A673 (cell line): ENCODE results near the gene PARD3.

Source experiments
- EZH2 ChIP-seq: fragments of 200-600 bp; sonication (generic); IDR thresholded peaks from 2 replicates; pipeline ENCODE4 v1.6.1; 2017; ENCODE audit warnings: borderline replicate concordance, low read depth, mild to moderate bottlenecking, mixed read lengths, antibody characterized with exemption, low read length; ENCODE audit not compliant: poor library complexity, severe bottlenecking
- TF ChIP-seq, protein P1 (sequence below): fragments of 300-800, 200-600 bp; sonication (generic); conservative IDR thresholded peaks from 2 replicates; pipeline ENCODE4 v1.5.1; 2017; ENCODE audit warnings: low read depth, mild to moderate bottlenecking, antibody characterized with exemption, low read length, moderate library complexity, mixed read lengths

DNA sequence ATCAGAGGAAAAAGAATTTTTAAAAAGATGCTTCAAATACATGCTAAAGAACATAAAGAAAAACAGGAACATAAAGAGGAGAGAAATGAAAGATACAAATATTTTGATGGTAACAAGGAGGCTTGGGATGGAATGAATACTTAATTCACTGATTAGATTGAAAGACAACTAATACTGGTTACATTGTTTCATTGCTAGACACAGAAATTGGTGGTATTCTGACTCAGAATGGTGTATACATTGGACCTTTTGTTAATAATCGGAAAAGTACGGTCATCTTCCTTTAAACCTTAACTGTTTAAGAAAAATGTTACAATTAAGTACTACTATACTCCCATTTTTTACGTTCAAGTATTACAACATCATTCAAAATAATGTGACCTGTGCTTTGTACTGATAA lies 567.5 kb downstream of the PARD3 start:
- TF ChIP-seq, protein P1, sequence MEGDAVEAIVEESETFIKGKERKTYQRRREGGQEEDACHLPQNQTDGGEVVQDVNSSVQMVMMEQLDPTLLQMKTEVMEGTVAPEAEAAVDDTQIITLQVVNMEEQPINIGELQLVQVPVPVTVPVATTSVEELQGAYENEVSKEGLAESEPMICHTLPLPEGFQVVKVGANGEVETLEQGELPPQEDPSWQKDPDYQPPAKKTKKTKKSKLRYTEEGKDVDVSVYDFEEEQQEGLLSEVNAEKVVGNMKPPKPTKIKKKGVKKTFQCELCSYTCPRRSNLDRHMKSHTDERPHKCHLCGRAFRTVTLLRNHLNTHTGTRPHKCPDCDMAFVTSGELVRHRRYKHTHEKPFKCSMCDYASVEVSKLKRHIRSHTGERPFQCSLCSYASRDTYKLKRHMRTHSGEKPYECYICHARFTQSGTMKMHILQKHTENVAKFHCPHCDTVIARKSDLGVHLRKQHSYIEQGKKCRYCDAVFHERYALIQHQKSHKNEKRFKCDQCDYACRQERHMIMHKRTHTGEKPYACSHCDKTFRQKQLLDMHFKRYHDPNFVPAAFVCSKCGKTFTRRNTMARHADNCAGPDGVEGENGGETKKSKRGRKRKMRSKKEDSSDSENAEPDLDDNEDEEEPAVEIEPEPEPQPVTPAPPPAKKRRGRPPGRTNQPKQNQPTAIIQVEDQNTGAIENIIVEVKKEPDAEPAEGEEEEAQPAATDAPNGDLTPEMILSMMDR: no peak
- no peak for TF ChIP-seq EZH2
